Islet precursor cell (in vitro differentiated cells): ENCODE data around the gene SH2D6.
"Not testable (repeated sequence)": the region's sequence is repeated elsewhere in the genome, so short reads cannot be mapped to it uniquely, and the experiment has no call there.

Experiments
- DNase-seq: peaks from one replicate; pipeline ENCODE4 v3.0.0-alpha.2; 2018

Gene SH2D6

DNA sequence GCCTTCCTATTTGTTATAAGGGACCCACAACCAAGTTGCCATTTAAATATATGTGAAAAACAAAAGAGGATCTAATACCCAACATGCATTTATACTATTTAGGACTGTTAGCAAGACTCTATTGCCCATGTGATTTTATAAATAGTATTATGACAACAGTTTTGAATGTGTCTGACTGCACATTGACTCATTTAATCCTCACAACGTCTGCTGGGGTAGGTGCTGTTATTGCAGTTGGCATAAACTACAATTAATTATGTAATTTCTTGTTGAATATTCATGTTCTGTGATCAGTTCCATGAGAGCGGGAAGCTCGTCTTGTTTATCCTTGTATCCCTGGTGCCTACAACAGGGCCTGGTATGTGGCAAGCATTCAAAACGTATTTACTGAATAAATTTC is 53.7 kb downstream of the SH2D6 start:
- no peak for DNase-seq

DNA sequence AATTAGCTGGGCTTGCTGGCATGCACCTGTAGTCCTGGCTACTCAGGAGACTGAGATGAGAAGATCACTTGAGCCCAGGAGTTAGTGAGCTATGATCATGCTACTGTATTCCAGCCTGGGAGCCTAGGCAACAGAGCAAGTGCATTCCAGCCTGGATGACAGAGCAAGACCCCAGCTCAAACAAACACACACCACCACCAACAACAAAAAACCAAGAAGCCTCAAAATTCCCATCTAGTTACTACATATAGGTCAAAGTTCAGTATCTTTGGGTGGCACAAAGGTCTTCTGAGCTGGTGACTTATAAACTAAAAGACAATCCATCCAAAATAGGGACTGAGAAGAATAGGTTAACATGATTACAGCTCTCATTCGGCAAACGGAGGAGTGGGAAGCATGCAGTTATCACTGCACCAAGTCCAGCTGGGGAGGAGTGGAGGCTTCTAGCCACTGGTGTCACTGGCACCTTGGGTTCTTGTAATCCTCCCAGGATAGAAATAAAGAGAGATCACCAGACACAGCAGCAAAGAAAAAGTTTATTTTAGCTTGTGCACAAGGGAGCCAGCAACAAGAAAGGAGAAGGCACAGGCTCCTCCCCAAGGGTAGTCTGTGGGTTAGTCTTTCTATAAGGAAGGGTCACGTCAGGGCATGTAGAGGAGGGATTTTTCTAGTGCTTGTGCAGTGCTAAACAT is 57.4 kb downstream of the SH2D6 start:
- DNase-seq, result peak; percentile 38

DNA sequence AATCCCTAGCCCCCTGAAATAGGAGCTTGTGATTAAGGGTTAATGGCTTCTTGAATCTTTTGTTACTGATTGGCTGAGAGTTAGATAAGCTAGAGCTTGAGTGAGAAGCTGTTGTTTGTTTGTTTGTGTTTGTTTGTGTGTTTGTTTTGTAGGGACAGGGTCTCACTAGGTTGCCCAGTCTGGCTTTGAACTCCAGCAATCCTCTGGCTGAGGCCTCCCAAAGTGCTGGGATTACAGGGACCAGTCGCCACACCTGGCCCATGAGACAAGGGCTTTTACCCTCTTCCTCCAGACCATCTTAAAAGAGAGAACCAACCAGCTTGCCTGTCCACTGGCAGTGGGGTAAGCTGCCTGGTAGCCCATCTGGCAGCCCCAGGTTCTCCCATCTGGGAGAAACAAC is 58.1 kb downstream of the SH2D6 start:
- DNase-seq, result peak; percentile 42

DNA sequence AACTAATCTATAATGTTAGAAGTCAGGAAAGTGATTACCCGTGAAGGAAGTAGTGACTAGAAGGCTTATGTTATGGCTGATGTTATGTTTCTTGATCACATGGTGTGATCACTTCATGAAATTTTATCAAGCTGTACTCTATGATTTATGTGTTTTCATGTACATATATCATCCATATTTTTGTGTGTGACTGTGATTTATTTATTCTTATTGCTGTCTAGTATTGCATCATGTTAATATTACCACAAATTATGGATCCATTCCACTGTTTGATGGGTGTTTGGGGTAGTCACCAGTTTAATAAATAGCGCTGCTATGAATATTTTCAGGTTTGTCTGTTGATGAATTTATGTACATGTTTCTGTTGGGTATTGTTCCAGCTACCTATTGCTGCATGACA is 59.4 kb downstream of the SH2D6 start:
- no peak for DNase-seq

GRCh38 chr2:85481818-85482777 is 63.6 kb downstream of the SH2D6 start:
- no peak for DNase-seq

DNA sequence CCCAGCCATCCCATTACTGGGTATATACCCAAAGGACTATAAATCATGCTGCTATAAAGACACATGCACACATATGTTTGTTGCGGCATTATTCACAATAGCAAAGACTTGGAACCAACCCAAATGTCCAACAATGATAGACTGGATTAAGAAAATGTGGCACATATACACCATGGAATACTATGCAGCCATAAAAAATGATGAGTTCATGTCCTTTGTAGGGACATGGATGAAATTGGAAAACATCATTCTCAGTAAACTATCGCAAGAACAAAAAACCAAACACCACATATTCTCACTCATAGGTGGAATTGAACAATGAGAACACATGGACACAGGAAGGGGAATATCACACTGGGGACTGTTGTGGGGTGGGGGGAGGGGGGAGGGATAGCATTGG is 66.1 kb downstream of the SH2D6 start:
- not testable (repeated sequence) for DNase-seq

- DNase-seq, result no peak
These were observed 67.3 kb downstream of the SH2D6 start for GRCh38 chr2:85485815-85486214.
